Retinal pigment epithelial cell (primary cell): ENCODE measurements around the gene GSC.
"Not testable (repeated sequence)": the region's sequence is repeated elsewhere in the genome, so short reads cannot be mapped to it uniquely, and the experiment has no call there.

Source experiments
- DNase-seq: peaks from one replicate; pipeline ENCODE4 v3.0.0-alpha.2; 2010; ENCODE audit warnings: low read depth
- H3K4me3 ChIP-seq: 2 replicates; pipeline ENCODE4 v1.5.1; 2011; ENCODE audit warnings: mild to moderate bottlenecking, low read length, control low read depth, moderate library complexity
- TF ChIP-seq, protein P1 (sequence below): conservative IDR thresholded peaks from 2 replicates; pipeline ENCODE4 v1.5.1; 2011; ENCODE audit warnings: low read depth, low read length, control low read depth, inconsistent platforms

GSC gene

DNA sequence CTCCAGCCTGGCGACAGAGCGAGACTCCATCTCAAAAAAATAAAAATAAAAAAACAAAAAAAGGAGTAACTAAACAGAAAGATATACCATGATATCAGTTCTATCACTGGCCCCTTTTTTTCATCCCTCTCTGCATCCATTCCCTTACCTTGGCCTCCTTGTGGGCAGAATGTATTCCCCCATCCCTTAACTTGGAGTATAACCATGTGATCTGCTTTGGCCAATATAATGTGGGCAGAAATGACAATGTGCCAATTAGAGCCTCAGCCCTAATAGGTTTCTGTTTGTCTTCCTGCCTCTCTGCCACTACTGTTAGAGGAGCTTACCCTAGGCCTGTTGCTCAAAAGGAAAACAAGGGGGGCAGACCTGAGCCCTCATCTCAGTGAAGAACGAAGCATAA, 23.8 kb downstream of the GSC start:
- TF ChIP-seq, protein P1, sequence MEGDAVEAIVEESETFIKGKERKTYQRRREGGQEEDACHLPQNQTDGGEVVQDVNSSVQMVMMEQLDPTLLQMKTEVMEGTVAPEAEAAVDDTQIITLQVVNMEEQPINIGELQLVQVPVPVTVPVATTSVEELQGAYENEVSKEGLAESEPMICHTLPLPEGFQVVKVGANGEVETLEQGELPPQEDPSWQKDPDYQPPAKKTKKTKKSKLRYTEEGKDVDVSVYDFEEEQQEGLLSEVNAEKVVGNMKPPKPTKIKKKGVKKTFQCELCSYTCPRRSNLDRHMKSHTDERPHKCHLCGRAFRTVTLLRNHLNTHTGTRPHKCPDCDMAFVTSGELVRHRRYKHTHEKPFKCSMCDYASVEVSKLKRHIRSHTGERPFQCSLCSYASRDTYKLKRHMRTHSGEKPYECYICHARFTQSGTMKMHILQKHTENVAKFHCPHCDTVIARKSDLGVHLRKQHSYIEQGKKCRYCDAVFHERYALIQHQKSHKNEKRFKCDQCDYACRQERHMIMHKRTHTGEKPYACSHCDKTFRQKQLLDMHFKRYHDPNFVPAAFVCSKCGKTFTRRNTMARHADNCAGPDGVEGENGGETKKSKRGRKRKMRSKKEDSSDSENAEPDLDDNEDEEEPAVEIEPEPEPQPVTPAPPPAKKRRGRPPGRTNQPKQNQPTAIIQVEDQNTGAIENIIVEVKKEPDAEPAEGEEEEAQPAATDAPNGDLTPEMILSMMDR: no peak
- no peak overlapping the region for H3K4me3 ChIP-seq
- DNase-seq: no peak

DNA sequence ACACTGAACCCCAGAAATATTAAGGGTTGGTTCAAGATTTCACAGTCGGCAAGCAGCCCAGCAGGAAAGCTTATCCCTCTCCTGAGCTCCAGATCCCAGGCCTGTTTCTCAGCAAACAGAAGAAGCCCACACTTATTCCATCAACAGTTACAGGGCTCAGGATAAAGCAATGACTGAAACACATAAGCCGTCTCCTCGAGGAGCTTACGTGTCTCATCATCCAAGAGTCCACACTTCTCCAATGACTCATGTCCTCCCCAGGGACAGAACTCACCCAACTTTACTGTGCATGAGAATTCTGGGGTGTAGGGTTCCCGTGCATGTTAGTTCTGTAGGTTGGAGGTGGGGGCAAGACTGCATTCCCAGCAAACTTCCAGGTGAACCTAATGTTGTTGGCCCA, 31.2 kb downstream of the GSC start:
- TF ChIP-seq, protein P1: no peak
- no peak overlapping the region for H3K4me3 ChIP-seq
- DNase-seq: no peak

DNA sequence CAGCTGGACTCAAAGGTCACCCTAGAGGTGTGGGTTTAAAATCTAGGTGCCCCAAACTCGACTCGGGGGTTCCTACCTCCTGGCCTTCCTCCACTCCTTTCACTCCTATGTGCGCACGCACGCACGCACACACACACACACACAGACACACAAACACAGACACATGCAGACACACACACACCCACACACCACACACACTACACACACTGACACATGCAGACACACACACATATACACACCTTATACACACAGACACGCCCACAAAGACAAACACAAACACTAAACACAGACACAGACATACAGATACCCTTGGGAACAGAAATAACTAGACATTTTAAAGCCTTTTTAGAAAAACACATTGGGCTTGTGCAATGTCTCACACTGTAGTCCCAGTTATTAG, 31.8 kb downstream of the GSC start:
- no peak overlapping the region for H3K4me3 ChIP-seq
- DNase-seq: no peak
- TF ChIP-seq, protein P1: no peak

DNA sequence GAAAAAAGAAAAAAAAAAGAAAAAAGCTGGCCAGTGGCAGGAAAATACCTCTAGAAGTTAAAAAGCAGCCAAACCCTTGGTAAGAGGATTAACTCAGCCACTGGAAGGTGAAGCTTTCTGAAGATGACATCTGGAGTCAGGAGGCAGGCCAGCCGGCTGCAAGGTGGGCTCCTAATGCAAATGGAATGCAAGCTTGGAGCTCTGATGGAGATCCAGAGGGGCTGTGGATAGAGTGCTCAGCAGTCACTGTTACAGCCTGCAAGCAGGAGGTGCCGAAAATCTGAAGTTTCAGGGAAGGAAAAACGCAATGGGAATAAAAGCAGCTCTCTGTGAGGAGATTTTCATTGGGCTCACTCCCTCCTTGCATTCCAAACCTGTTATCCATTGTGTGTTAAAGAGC, 41.0 kb downstream of the GSC start:
- no peak for DNase-seq
- TF ChIP-seq, protein P1: no peak
- H3K4me3 ChIP-seq: no peak overlapping the region

DNA sequence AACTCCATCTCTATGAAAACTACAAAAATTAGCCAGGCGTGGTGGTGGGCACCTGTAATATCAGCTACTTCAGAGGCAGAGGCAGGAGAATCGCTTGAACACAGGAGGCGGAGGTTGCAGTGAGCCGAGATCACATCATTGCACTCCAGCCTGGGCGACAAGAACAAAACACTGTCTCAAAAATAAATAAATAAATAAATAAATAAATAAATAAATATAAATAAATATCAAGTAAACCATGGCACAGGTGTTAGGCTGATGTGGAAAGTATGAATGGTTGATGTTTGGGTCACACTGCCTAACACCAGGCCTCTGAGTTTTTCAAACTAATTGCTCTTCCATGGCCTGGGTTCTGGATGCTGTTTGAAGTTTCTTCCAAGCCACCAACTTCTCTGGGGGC, 41.5 kb downstream of the GSC start:
- H3K4me3 ChIP-seq, DNase-seq: not testable (repeated sequence)

DNA sequence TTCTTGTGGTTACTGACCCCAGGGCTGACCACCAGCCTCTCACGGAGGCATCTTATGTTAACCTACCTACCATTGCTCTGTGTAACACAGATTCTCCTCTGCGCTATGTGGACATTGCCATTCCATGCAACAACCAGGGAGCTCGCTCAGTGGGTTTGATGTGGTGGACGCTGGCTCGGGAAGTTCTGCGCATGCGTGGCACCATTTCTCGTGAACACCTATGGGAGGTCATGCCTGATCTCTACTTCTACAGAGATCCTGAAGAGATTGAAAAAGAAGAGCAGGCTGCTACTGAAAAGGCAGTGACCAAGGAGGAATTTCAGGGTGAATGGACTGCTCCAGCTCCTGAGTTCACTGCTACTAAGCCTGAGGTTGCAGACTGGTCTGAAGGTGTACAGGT, 43.3 kb downstream of the GSC start:
- DNase-seq: not testable (repeated sequence)

DNA sequence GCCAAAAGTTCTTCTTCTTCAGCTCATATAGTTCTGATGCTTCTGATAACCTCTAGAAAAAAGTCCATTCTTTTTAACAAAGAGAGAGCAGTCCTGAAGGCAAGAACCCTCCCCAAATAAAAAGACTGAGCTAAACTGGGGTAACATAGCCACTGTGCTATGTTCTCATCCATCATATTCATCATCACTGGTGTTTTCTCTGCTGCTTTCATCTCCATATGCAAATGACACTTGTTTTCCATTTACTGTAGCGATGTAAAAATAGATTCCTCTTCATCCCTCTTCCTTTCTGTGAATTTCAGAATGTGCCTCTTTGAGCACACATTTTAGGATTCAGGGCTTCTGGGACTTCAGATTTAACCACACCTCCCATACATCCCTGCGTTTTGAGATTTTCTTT, 44.9 kb downstream of the GSC start:
- TF ChIP-seq, protein P1: no peak
- no peak overlapping the region for H3K4me3 ChIP-seq
- DNase-seq: no peak

More for the DNA sequence above, 43.3 kb downstream of the GSC start:
- H3K4me3 ChIP-seq: not testable (repeated sequence)

DNA sequence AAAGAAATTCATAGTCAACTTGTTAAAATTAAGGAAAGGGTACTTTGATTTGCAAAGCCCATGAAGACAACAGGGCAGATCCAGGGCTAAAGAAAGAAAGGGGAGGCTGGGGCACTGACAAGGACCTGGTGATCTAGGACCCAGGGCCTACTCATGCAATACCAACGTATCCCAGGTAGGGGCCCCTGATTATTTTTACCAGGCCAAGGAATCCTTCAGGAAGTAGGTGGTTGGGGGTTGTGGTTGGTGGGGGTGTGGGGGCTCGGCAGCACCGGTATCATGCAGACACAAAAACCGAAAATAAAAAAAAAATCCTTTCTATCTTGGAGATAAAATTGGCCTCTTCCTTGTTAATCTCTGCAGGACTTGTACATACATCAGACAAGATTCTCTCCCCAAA, 47.5 kb downstream of the GSC start:
- no peak for DNase-seq
- TF ChIP-seq, protein P1: no peak
- no peak overlapping the region for H3K4me3 ChIP-seq
